ENCODE measurements around the gene ARHGAP42.

DNA sequence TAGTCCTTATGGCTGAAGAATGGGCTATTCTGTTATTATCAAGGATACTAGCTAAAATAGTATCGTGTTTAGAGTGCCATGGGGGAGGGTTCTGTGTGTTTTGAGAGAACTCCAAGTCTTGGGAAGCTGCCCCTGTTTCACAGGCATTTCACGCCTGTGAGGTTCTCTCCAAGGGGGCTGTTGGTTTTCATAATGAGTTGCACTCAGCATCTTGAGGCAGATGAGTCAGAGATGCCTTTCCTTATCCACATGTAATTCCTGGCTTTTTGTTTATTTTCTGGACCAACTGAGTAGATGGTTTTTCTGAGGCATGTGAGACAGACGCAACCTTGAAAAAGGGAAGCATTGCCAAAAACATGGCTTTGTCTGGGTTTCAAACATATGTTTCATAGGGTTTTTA lies 203.7 kb downstream of the ARHGAP42 start:
- TF ChIP-seq, protein P1, sequence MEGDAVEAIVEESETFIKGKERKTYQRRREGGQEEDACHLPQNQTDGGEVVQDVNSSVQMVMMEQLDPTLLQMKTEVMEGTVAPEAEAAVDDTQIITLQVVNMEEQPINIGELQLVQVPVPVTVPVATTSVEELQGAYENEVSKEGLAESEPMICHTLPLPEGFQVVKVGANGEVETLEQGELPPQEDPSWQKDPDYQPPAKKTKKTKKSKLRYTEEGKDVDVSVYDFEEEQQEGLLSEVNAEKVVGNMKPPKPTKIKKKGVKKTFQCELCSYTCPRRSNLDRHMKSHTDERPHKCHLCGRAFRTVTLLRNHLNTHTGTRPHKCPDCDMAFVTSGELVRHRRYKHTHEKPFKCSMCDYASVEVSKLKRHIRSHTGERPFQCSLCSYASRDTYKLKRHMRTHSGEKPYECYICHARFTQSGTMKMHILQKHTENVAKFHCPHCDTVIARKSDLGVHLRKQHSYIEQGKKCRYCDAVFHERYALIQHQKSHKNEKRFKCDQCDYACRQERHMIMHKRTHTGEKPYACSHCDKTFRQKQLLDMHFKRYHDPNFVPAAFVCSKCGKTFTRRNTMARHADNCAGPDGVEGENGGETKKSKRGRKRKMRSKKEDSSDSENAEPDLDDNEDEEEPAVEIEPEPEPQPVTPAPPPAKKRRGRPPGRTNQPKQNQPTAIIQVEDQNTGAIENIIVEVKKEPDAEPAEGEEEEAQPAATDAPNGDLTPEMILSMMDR (IDR thresholded peaks at IDR 0.05; ENCODE audit: low read length), result no peak
- no peak for TF ChIP-seq EZH2 (IDR thresholded peaks at IDR 0.05; ENCODE audit: borderline replicate concordance, low read length)

All from OCI-LY1 (cell line).